ENCODE measurements around the gene FZR1. TPM values are rescaled to one million over a fixed set of nuclear protein-coding genes. Genes with fewer than 3 reads are reported as not detected.

Gene FZR1
- total RNA-seq, result 36.6 and 40.1 TPM in 2 replicates

DNA sequence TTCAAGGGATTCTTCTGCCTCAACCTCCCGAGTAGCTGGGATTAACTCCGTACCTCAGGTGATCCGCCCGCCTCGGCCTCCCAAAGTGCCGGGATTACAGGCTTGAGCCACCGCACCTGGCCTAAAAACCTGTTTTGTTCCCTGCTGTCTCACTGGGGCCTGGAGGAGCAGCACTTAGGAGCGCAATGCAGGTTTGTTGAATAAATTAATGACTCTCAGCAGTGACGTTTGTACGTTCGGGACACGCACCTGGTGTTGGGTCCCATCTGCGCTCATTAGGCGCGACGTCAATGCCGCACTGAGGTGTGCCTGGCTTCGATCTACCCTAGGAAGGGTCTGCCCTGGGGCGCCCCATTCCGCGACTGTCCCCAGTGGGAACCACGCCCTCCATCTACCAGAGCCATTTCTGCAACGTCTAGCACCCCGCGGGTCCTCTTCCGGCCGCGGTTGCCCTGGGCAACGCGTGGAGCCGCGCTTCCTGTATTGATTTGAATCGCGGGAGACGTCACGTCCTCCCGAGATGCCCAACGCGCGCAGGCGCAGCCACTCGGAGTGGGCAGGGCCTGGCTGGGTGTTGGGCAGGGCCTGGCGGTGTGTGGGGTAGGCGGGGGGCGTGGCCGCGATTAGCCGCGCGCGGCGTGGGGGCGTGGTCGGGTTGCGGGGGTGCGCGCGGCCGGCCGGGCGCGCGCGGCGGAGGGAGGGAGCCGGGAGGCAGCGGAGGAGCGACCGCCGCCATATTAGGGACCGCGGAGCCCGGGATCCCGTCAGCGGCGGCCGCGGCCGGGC, at the start of gene FZR1:
FZR1 (plus strand) TSS at position 714 of the 786 bp plus-strand sequence. CDS start 16,679 bp downstream, outside the sequence.

DNA sequence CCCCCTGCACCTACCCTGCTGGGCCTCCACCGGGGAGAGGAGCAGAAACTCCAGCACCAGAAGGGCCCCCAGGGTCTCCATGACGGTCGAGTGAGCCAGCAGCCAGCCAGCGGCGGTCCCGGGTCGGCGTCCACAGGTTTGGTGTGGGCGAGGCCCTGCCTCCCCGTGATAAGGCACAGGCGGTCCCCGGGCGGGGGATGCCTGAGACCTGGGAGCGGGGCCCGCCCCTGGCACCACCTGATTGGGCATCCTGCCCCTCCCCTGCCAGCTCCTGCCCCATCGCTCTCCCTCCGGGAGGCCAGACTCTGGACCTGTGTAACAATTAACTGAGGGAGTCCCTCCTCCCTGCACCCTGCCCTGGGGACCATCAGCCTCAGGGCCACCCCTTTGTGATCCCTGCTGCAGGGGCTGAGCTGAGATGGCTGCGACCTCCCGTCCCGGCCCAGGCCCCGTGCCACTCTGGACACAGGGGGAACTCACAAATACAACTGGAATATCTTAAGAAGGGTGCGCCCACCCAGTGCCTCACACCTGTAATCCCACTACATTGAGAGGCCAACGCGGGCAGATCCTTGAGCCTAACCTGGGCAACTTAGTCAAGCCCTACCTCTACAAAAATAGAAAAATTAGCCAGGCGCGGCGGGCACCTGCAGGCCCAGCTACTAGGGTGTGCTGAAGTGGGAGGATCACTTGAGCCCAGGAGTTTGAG, 25.6 kb upstream of the FZR1 start, which contains the start of gene SMIM24:
SMIM24 (minus strand) TSS at position 143 of the 709 bp plus-strand sequence; CDS start at position 81, 62 bp downstream.

DNA sequence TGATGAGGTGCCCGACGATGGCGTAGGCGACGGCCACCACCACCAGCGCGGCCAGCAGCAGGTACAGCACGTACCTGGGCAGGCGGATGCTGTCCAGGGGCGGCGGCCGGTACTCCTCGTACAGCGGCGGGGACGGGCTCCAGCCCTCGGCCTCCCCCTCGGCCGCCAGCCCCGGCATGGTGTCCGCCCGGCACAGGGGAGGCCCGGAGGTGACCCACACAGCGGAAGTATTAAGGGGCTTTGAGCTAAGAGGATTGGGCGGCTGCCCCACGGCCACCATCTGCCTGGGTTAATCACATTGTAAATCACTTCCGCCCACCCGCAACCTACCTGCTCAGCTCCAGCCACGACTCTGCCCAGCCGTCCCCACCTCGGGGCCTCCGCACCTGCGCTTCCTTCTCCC, 22.9 kb upstream of the FZR1 start, which contains the start of gene SMIM44:
SMIM44 (minus strand) TSS at position 216 of the 403 bp plus-strand sequence; CDS start at position 178, 38 bp downstream.

DNA sequence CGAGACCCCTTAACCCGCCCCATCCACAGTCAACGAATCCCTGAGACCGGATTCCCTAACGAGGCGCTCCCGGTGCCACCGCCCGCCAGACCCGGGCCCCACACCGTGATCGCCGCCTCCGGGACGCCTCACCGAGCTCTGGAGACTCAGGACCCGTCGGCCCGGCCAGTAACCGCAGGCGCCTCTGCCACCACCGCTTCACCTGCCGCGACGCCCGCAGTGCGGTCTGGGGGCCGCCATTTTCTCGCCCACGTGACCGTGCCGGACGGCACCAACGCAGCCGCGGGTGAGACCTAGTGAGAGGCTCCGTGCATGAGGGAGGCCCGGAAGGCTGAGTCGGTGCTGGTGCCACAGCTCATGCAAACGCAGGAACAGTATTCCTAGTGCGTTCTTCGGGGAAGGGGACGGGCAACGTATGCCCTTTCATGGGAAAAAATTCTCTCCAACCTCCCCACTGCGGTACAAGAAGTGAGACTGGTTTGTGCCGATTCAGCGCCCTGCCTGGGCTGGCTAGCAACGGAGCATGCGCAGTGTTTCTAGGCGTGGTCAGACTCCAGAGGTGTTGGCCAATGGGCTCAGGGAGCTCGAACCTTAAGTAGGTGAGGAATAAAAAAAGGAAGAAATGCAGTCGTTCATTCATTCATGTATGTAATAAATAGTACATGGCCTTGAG, 5.5 kb upstream of the FZR1 start, which contains the start of gene DOHH:
DOHH (minus strand) TSS at position 246 of the 673 bp plus-strand sequence. CDS start 3,860 bp downstream, outside the sequence.

DNA sequence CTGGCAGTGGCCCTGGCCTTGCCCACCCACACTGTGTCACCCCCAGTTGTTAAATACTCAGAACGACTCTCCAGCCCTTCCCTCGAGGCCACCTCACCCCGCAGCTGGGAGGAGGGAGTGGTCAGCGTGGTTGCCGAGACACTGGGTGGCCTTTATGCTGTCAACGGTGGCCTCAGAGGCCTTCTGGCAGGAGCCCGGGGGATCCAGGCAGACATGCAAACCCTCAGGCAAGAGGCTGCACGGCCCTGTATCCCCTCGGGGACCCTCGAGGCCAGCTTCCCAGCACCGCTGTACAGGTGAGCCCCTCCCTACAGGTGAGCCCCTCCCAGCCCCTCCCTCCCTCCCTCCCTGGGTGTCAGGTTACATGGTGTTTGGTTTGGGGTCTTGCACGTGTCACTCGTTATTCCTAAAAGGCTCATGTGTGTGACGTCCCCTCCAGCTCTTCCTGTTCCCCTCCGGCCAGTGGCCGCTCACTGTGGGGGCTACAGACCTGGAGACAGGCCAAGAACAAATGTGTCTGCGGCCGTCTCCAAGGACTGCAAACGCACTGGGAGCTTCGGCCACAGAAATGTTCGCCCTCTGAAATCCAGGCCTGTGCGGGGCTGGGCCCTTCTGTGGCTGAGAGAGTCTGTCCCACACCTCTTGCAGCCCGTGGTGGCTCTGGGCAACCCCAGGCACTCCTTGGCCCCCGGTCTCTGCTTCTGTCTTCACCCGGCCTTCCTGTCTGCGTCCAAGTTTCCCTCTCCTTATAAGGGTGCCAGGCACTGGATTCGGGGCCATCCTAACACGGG, 33.0 kb downstream of the FZR1 start, which contains the start of gene TEKTIP1:
TEKTIP1 (plus strand) TSS at position 210 of the 791 bp plus-strand sequence; CDS start at position 214, 4 bp downstream.

DNA sequence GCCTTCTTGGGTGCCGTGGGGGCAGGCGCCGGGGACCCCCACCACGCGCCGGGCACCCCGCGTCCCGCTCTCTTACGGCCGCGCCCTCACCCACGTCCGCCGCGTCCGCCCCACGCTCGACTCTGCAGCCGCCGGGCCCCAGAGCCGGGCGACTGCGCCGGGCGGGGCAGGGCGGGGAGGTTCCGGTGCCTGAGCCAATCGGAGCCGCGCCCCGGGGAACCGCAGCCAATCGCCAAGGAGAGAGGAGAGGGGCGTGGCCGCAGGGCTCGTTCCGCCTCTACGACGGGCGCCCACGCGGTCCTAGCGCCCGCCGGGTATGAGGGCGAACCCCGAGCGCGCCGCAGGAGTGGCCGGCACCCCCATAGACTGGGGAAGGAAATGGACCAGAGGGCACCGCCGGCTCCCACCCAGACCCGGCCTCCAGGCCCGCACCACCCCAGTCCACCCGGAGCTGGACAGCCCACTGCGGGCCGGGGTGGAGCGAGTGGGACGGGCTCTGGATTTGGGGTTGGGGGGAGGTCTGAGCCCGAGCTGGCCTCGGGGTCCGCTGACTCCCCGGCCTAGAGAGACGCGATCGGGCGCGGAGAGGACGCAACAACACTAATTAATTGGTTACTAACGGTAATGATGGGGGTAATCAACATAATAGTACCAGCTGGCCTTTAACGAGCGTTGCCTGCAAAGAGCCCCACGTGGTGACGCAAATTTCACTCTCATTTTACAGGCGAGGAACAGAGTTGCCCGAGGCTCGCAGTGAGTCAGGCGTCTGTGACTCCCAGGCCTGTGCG, 51.5 kb downstream of the FZR1 start, which contains the start of gene MFSD12:
MFSD12 (minus strand) TSS at position 126 of the 788 bp plus-strand sequence. CDS start 183 bp downstream, outside the sequence.

DNA sequence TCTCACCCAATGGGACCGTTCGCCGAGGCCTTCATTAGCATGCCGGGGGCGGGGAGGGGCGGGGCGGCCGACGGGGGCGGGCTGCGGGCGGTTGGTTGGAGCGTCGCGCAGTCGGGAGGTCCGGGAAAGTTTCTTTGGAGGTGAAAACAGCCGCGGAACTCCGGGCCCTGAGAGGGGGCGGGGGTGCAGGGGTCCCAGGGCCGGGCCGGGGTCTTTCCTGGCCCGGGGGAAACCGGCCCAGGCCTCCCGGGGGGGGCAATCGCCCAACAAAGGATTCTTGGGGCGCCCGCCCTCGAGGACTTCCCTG, 66.7 kb downstream of the FZR1 start, which contains the start of gene HMG20B:
HMG20B (plus strand) TSS at position 90 of the 307 bp plus-strand sequence. CDS start 366 bp downstream, outside the sequence.

DNA sequence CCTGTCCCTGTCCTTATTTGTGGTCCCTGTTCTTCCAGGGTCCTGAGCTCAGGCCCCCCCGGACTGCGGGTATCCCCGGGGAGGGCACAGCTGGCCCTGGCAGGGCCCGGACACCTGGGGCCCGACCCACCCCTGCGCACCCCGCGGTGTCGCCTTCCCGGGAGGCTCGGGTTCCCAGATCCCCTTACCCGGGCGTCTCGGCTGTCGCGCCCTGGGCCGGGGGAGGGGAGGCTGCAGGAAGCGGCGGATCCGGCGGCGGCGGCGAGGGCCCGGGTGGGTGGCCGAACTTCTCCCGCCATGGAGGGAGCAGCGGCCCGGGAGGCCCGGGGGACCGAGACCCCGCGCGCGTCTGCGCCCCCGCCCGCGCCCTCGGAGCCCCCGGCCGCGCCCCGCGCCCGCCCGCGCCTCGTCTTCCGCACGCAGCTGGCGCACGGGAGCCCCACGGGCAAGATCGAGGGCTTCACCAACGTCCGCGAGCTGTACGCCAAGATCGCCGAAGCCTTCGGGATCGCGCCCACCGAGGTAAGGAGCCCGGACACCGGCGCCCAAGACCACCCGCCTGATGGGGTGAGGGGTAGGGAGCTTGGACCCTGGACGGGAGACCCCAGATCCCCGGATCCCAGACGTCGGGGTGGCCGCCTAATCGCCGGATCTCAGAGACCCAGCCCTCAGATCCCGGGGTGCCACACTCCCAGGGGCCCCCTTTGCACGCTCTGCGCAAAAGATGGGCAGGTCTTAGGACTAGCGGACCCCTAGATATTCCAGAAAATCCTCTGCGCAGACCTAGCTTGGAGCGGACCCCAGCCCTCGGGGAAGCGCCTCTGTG, 79.4 kb downstream of the FZR1 start, which contains the start of gene GIPC3:
GIPC3 (plus strand) TSS at position 178 of the 826 bp plus-strand sequence; CDS start at position 298, 120 bp downstream.

Other genes with a start within 250 kb of the FZR1 start
- gene NFIC, start 139.7 kb upstream of the FZR1 start, total RNA-seq, result 91.9 and 101 TPM in 2 replicates
- gene SMIM24, start 25.8 kb upstream of the FZR1 start, total RNA-seq, result not detected in 2 replicates
- not detected in 2 replicates for gene SMIM44, start 22.9 kb upstream of the FZR1 start, total RNA-seq
- 9.4 and 14.8 TPM in 2 replicates for gene DOHH, start 5.6 kb upstream of the FZR1 start, total RNA-seq
- gene TEKTIP1, start 32.9 kb downstream of the FZR1 start, total RNA-seq, result 0.20 TPM in 1 of 2 replicates, not detected in the other
- gene MFSD12, start 51.3 kb downstream of the FZR1 start, total RNA-seq, result 108 and 163 TPM in 2 replicates
- 58.3 and 59.0 TPM in 2 replicates for gene HMG20B, start 66.6 kb downstream of the FZR1 start, total RNA-seq
- gene GIPC3, start 79.2 kb downstream of the FZR1 start, total RNA-seq, result 0.07 and 0.10 TPM in 2 replicates
- gene TBXA2R, start 100.6 kb downstream of the FZR1 start, total RNA-seq, result 2.9 and 3.0 TPM in 2 replicates
- gene CACTIN, start 120.5 kb downstream of the FZR1 start, total RNA-seq, result 21.6 and 26.9 TPM in 2 replicates
- gene PIP5K1C, start 194.2 kb downstream of the FZR1 start, total RNA-seq, result 55.1 and 85.5 TPM in 2 replicates
- gene TJP3, start 202.1 kb downstream of the FZR1 start, total RNA-seq, result not detected in 2 replicates